WTC11 (cell line): ENCODE results near the gene CLDN3. TPM values are rescaled to one million over a fixed set of nuclear protein-coding genes. Genes with fewer than 3 reads are reported as not detected.

Source experiments
- ATAC-seq: fragments of 200-7000 bp; cut with Tn5 transposase; 2 replicates; pipeline ENCODE4 v1.10.0; 2021; ENCODE audit warnings: mild to moderate bottlenecking, moderate library complexity
- CTCF ChIA-PET: fragments of 300-600 bp; sonication (Branson Sonifier 250); formaldehyde crosslinking; loops from one replicate; lab custom pipeline; 2021; ENCODE audit warnings: antibody characterized with exemption; lab: Charles Lee
- POLR2A ChIA-PET: fragments of 350-600 bp; sonication (Branson Sonifier 250); formaldehyde crosslinking; loops from one replicate; lab custom pipeline; 2021; ENCODE audit warnings: antibody characterized with exemption; lab: Charles Lee
- DNase-seq: peaks from one replicate; pipeline ENCODE4 v3.0.0; 2021; ENCODE audit warnings: low spot score
- H3K27ac Mint-ChIP-seq: 2 replicates; pipeline ENCODE4 v1.8.0; 2021; ENCODE audit warnings: mixed read lengths
- H3K27me3 Mint-ChIP-seq: 2 replicates; pipeline ENCODE4 v1.8.0; 2021; ENCODE audit warnings: low read depth, mild to moderate bottlenecking, moderate library complexity, mixed read lengths
- H3K36me3 Mint-ChIP-seq: 2 replicates; pipeline ENCODE4 v1.8.0; 2021; ENCODE audit warnings: mixed read lengths
- H3K4me1 Mint-ChIP-seq: 2 replicates; pipeline ENCODE4 v1.8.0; 2022; ENCODE audit warnings: mixed read lengths
- H3K4me3 Mint-ChIP-seq: 2 replicates; pipeline ENCODE4 v1.8.0; 2021; ENCODE audit warnings: mild to moderate bottlenecking, moderate library complexity, mixed read lengths
- H3K9me3 Mint-ChIP-seq: 2 replicates; pipeline ENCODE4 v1.8.0; 2021; ENCODE audit warnings: mixed read lengths
- ATF1 ChIP-seq: sonication (generic); formaldehyde crosslinking; IDR thresholded peaks from 2 replicates; pipeline ENCODE4 v1.8.1; 2023; ENCODE audit warnings: mild to moderate bottlenecking, moderate library complexity, missing genetic modification reagents
- CBFB ChIP-seq: sonication (generic); formaldehyde crosslinking; IDR thresholded peaks from 2 replicates; pipeline ENCODE4 v1.8.1; 2022; ENCODE audit warnings: mild to moderate bottlenecking, low read depth, missing genetic modification reagents
- CREB1 ChIP-seq: sonication (generic); formaldehyde crosslinking; IDR thresholded peaks from 2 replicates; pipeline ENCODE4 v1.8.0; 2023; ENCODE audit warnings: mild to moderate bottlenecking, missing genetic modification reagents
- FOXK1 ChIP-seq: sonication (generic); formaldehyde crosslinking; IDR thresholded peaks from 2 replicates; pipeline ENCODE4 v1.8.0; 2022; ENCODE audit warnings: mild to moderate bottlenecking, moderate library complexity, missing genetic modification reagents
- FOXP1 ChIP-seq: sonication (generic); formaldehyde crosslinking; IDR thresholded peaks from 2 replicates; pipeline ENCODE4 v1.8.0; 2022; ENCODE audit warnings: missing genetic modification reagents, mild to moderate bottlenecking, moderate library complexity, borderline replicate concordance
- GABPB1 ChIP-seq: sonication (generic); formaldehyde crosslinking; IDR thresholded peaks from 2 replicates; pipeline ENCODE4 v1.8.1; 2023; ENCODE audit warnings: mild to moderate bottlenecking, missing genetic modification reagents
- HMGA2 ChIP-seq: fragments of 250-450 bp; sonication (Bioruptor Pico); IDR thresholded peaks from 2 replicates; pipeline ENCODE4 v1.4.0; 2021; ENCODE audit warnings: mild to moderate bottlenecking, moderate library complexity
- IRF2 ChIP-seq: sonication (generic); formaldehyde crosslinking; IDR thresholded peaks from 2 replicates; pipeline ENCODE4 v1.8.0; 2022; ENCODE audit warnings: low read depth, missing genetic modification reagents, borderline replicate concordance
- PRRX2 ChIP-seq: fragments of 250-450 bp; sonication (Bioruptor Pico); IDR thresholded peaks from 2 replicates; pipeline ENCODE4 v1.8.0; 2021; ENCODE audit warnings: mild to moderate bottlenecking
- SMAD4 ChIP-seq: sonication (generic); formaldehyde crosslinking; IDR thresholded peaks from 2 replicates; pipeline ENCODE4 v1.8.0; 2022; ENCODE audit warnings: mild to moderate bottlenecking, missing genetic modification reagents
- SP1 ChIP-seq: sonication (generic); formaldehyde crosslinking; conservative IDR thresholded peaks from 2 replicates; pipeline ENCODE4 v1.8.1; 2022; ENCODE audit warnings: missing genetic modification reagents
- ZNF121 ChIP-seq: sonication (generic); formaldehyde crosslinking; IDR thresholded peaks from 2 replicates; pipeline ENCODE4 v1.8.0; 2023; ENCODE audit warnings: missing genetic modification reagents
- total RNA-seq: library from RNA; stranded (reverse); gene quantifications from 3 replicates; pipeline ENCODE4 v1.2.3, GENCODE V29; 2021
- TF ChIP-seq, protein P1 (sequence below): sonication (generic); formaldehyde crosslinking; IDR thresholded peaks from 2 replicates; pipeline ENCODE4 v1.8.1; 2022; ENCODE audit warnings: mild to moderate bottlenecking, moderate library complexity, missing genetic modification reagents
- TF ChIP-seq, protein P2 (sequence below): sonication (generic); formaldehyde crosslinking; IDR thresholded peaks from 2 replicates; pipeline ENCODE4 v1.8.0; 2022; ENCODE audit warnings: mild to moderate bottlenecking, missing genetic modification reagents
- TF ChIP-seq, protein P3 (sequence below): sonication (generic); formaldehyde crosslinking; IDR thresholded peaks from 2 replicates; pipeline ENCODE4 v1.8.1; 2023; ENCODE audit warnings: mild to moderate bottlenecking, missing genetic modification reagents, borderline replicate concordance
- TF ChIP-seq, protein P4 (sequence below): fragments of 250-450 bp; sonication (Bioruptor Pico); IDR thresholded peaks from 2 replicates; pipeline ENCODE4 v1.9.0; 2021; ENCODE audit warnings: mild to moderate bottlenecking
- TF ChIP-seq, protein P5 (sequence below): sonication (generic); formaldehyde crosslinking; IDR thresholded peaks from 2 replicates; pipeline ENCODE4 v1.8.1; 2023; ENCODE audit warnings: mild to moderate bottlenecking, moderate library complexity, missing genetic modification reagents
- TF ChIP-seq, protein P6 (sequence below): sonication (generic); formaldehyde crosslinking; IDR thresholded peaks from 2 replicates; pipeline ENCODE4 v1.8.0; 2022; ENCODE audit warnings: mild to moderate bottlenecking, missing genetic modification reagents

CLDN3 gene
- total RNA-seq, 1 experiment from 2014 or later: 20.7 TPM

DNA sequence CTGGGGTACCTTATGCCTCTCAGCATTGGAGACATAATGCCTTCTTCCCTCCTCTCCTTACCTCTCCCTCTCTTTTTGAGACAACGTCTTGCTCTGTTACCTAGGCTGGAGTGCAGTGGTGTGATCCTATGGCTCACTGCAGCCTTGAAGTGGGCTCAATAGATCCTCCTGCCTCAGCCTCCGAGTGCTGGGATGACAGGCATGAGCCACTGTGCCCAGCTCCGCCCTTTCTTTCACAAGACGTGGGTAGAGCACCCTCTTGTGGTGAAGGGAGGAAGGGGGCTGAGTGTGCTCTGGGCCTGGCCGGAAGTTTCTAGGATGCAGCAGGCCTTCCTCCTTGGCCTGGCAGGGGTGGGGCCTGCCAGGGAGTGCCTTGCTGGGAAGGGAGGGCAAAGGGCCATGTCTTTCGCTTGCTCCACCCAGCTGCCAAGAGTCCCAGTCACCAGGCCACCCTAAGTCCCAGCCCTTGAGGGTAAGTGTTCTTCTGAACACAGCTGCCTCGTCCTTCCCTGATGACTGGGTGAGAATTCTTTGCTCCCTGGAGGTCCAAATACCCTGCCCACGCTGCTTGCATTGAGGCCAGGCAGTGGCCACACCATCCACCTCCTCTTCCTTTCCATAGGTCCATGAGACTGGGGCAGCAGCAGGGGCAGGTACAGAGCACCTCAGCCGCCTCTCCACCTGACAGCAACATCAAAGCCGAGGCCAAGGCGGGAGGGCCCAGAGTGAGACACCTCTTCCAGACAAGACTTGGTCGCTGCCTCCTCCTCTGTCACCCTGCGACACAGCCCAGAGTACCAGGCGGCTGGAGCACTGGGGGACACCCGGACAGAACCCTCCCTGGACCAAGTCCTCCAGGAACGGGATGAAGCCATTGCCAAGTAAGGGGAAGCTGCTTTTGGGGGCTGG is 35.2 kb downstream of the CLDN3 start (continued):
- TF ChIP-seq, protein P1, sequence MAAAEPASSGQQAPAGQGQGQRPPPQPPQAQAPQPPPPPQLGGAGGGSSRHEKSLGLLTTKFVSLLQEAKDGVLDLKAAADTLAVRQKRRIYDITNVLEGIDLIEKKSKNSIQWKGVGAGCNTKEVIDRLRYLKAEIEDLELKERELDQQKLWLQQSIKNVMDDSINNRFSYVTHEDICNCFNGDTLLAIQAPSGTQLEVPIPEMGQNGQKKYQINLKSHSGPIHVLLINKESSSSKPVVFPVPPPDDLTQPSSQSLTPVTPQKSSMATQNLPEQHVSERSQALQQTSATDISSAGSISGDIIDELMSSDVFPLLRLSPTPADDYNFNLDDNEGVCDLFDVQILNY (CRISPR knock-in tag): no peak
- TF ChIP-seq CBFB (CRISPR knock-in tag) (no peak), SP1 (CRISPR knock-in tag) (peak; percentile 87), HMGA2 (CRISPR knock-in tag) (no peak), FOXP1 (CRISPR knock-in tag) (no peak), PRRX2 (peak; percentile 42; the same call in 1 of the 2 replicates), SMAD4 (CRISPR knock-in tag) (no peak), GABPB1 (CRISPR knock-in tag) (no peak), FOXK1 (CRISPR knock-in tag) (no peak), ATF1 (no peak), IRF2 (no peak), CREB1 (CRISPR knock-in tag) (no peak)
- TF ChIP-seq, protein P2, sequence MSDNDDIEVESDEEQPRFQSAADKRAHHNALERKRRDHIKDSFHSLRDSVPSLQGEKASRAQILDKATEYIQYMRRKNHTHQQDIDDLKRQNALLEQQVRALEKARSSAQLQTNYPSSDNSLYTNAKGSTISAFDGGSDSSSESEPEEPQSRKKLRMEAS (CRISPR knock-in tag): no peak; the same call in 1 of the 2 replicates
- TF ChIP-seq, protein P3, sequence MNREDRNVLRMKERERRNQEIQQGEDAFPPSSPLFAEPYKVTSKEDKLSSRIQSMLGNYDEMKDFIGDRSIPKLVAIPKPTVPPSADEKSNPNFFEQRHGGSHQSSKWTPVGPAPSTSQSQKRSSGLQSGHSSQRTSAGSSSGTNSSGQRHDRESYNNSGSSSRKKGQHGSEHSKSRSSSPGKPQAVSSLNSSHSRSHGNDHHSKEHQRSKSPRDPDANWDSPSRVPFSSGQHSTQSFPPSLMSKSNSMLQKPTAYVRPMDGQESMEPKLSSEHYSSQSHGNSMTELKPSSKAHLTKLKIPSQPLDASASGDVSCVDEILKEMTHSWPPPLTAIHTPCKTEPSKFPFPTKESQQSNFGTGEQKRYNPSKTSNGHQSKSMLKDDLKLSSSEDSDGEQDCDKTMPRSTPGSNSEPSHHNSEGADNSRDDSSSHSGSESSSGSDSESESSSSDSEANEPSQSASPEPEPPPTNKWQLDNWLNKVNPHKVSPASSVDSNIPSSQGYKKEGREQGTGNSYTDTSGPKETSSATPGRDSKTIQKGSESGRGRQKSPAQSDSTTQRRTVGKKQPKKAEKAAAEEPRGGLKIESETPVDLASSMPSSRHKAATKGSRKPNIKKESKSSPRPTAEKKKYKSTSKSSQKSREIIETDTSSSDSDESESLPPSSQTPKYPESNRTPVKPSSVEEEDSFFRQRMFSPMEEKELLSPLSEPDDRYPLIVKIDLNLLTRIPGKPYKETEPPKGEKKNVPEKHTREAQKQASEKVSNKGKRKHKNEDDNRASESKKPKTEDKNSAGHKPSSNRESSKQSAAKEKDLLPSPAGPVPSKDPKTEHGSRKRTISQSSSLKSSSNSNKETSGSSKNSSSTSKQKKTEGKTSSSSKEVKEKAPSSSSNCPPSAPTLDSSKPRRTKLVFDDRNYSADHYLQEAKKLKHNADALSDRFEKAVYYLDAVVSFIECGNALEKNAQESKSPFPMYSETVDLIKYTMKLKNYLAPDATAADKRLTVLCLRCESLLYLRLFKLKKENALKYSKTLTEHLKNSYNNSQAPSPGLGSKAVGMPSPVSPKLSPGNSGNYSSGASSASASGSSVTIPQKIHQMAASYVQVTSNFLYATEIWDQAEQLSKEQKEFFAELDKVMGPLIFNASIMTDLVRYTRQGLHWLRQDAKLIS: no peak
- TF ChIP-seq, protein P4, sequence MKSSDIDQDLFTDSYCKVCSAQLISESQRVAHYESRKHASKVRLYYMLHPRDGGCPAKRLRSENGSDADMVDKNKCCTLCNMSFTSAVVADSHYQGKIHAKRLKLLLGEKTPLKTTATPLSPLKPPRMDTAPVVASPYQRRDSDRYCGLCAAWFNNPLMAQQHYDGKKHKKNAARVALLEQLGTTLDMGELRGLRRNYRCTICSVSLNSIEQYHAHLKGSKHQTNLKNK (CRISPR knock-in tag): no peak
- TF ChIP-seq, protein P5, sequence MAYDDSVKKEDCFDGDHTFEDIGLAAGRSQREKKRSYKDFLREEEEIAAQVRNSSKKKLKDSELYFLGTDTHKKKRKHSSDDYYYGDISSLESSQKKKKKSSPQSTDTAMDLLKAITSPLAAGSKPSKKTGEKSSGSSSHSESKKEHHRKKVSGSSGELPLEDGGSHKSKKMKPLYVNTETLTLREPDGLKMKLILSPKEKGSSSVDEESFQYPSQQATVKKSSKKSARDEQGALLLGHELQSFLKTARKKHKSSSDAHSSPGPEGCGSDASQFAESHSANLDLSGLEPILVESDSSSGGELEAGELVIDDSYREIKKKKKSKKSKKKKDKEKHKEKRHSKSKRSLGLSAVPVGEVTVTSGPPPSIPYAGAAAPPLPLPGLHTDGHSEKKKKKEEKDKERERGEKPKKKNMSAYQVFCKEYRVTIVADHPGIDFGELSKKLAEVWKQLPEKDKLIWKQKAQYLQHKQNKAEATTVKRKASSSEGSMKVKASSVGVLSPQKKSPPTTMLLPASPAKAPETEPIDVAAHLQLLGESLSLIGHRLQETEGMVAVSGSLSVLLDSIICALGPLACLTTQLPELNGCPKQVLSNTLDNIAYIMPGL (CRISPR knock-in tag): no peak; the same call in 1 of the 2 replicates
- TF ChIP-seq, all 79 proteins: peak for 9

DNA sequence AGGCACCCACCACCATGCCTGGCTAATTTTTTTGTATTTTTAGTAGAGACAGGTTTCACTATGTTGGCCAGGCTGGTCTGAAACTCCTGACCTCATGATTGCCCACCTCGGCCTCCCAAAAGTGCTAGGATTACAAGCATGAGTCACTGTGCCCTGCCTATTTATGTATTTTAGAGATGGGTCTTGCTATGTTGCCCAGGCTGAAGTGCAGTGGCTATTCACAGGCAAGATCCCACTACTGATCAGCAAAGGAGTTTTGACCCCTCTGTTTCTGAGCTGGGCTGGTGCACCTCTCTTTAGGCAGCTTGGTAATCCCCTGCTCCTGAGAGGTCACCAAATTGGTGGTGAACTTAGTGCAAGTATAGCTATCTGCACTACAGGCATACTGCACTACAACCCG is 37.7 kb downstream of the CLDN3 start:
- TF ChIP-seq, protein P6, sequence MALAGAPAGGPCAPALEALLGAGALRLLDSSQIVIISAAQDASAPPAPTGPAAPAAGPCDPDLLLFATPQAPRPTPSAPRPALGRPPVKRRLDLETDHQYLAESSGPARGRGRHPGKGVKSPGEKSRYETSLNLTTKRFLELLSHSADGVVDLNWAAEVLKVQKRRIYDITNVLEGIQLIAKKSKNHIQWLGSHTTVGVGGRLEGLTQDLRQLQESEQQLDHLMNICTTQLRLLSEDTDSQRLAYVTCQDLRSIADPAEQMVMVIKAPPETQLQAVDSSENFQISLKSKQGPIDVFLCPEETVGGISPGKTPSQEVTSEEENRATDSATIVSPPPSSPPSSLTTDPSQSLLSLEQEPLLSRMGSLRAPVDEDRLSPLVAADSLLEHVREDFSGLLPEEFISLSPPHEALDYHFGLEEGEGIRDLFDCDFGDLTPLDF (CRISPR knock-in tag): no peak
- peak; percentile 43; the same call in 1 of the 2 replicates for TF ChIP-seq ZNF121 (CRISPR knock-in tag)
- TF ChIP-seq FOXK1 (CRISPR knock-in tag): no peak
- Mint-ChIP-seq H3K4me1 (peaks cover 17% of the 10 kb centered on the region), H3K4me3 (no peak overlapping the region), H3K27me3 (no peaks in the 10 kb centered on the region), H3K36me3 (peaks cover 11% of the 10 kb centered on the region), H3K9me3 (peaks cover 3% of the 10 kb centered on the region), H3K27ac (no peak overlapping the region)
- ChIA-PET POLR2A (interaction anchor here (0.6 to 0.7 kb wide), 4 partner anchors 28 to 123 kb away, joined by 3 to 4 read pairs (median 3); no protein-coding TSS in a partner anchor), CTCF (interaction anchor here (0.6 to 4.0 kb wide), 4 partner anchors 28 to 125 kb away, joined by 3 to 35 read pairs (median 4); no protein-coding TSS in a partner anchor)
- ATAC-seq: no peak
- no peak for DNase-seq
